ENCODE measurements around the gene PRPF38A. TPM values are rescaled to one million over a fixed set of nuclear protein-coding genes. Genes with fewer than 3 reads are reported as not detected.

The PRPF38A gene, protein sequence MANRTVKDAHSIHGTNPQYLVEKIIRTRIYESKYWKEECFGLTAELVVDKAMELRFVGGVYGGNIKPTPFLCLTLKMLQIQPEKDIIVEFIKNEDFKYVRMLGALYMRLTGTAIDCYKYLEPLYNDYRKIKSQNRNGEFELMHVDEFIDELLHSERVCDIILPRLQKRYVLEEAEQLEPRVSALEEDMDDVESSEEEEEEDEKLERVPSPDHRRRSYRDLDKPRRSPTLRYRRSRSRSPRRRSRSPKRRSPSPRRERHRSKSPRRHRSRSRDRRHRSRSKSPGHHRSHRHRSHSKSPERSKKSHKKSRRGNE
- polyA plus RNA-seq (2013), result 58.2 and 60.9 TPM in 2 replicates

DNA sequence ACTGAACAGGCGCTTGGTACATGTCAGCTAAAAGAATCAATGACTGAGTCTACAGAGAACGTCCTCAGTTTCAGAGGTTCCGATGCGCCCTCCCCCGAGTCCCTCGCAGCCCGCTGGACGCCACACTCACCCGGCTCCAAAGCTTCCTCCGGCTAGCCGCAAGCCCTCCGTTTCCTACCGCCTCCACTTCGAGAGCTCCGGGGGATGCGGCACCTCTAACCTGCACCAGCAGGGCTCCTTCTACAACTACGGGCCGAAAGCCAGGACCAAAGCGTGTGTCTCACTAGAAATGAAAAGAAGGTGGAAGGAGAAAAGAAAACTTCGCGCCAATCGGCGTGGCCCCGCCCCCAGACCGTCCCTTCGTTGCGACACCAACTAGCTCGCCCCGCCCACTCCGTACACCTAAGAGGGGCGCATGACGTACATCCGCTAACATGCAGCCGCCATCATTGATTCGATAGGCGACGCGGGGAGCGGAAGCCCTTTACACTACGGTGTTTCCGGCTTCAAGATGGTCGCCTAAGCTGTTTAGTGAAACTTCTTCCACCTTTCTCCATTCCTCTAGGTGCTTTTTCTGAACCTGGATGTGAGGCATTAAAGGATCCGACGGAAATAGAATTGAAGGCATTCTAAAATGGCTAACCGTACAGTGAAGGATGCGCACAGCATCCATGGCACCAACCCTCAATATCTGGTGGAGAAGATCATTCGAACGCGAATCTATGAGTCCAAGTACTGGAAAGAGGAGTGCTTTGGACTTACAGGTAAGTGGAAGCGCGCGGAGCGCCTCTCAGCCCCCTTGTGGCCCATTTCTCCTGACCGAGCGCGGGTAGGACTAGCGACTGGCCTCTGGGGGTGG, at the start of gene PRPF38A, which contains the start of gene ORC1:
Gene PRPF38A, plus strand, starts transcription at position 487 of the 859 bp plus-strand sequence. Its CDS starts 148 bp downstream, at position 635.
Gene ORC1, minus strand, starts transcription at position 308 of the 859 bp plus-strand sequence. CDS start 2,200 bp downstream, outside the sequence.
- H3K27ac ChIP-seq (ENCODE audit: low read depth, low read length), result peak within 1 kb of the TSS; percentile 82
- peak within 1 kb of the TSS; percentile 65 for H3K4ac ChIP-seq (ENCODE audit: low read depth, low read length)
- H3K9me3 ChIP-seq (ENCODE audit: insufficient read depth, low read depth, low read length), result no peaks in the 10 kb centered on the region
- peak within 1 kb of the TSS; percentile 91 for H3K9ac ChIP-seq (ENCODE audit: low read length)
- peak within 1 kb of the TSS; percentile 75 for H4K12ac ChIP-seq (ENCODE audit: low read depth, low read length)
- H2BK120ac ChIP-seq (ENCODE audit: insufficient read depth, low read length, poor library complexity), result peak within 1 kb of the TSS; percentile 50
- H3K18ac ChIP-seq (ENCODE audit: low read length), result peak within 1 kb of the TSS; percentile 80
- peak within 1 kb of the TSS; percentile 92 for H4K8ac ChIP-seq (ENCODE audit: low read depth, low read length)
- no peaks in the 10 kb centered on the region for H3K79me2 ChIP-seq (ENCODE audit: control insufficient read depth, insufficient read depth, low read length, poor library complexity)
- no peak within 1 kb of the TSS for H2BK12ac ChIP-seq (ENCODE audit: low read length)
- H2AK5ac ChIP-seq (ENCODE audit: low read length), result no peak within 1 kb of the TSS
- no peaks in the 10 kb centered on the region for H3K4me1 ChIP-seq (ENCODE audit: control insufficient read depth in 1 of 2, insufficient read depth in 2 of 2, low read length in 2 of 2)
- peak within 1 kb of the TSS; percentile 82 for H3K14ac ChIP-seq (ENCODE audit: low read length)
- H2BK5ac ChIP-seq (ENCODE audit: low read depth, low read length, poor library complexity), result peak within 1 kb of the TSS; percentile 76
- H3K27me3 ChIP-seq (ENCODE audit: insufficient read depth, low read length), result no peaks in the 10 kb centered on the region
- peaks cover 5% of the 10 kb centered on the region for H3K79me1 ChIP-seq (ENCODE audit: low read length)
- H3K4me2 ChIP-seq (ENCODE audit: low read length), result peak within 1 kb of the TSS; percentile 76
- peak within 1 kb of the TSS; percentile 88 for H2AFZ ChIP-seq (ENCODE audit: insufficient read depth, low read length, poor library complexity)
- peak; percentile 97 to 99 for DNase-seq
- H3K23ac ChIP-seq (ENCODE audit: low read length), result no peak within 1 kb of the TSS
- peaks cover 7 to 24% of the 10 kb centered on the region in 2 experiments for H3K36me3 ChIP-seq (ENCODE audit: control insufficient read depth in 1 of 2, insufficient read depth in 2 of 2, low read length in 2 of 2)
- peak within 1 kb of the TSS; percentile 89 for H3K4me3 ChIP-seq (ENCODE audit: low read depth, low read length)
- H4K91ac ChIP-seq (ENCODE audit: low read depth, low read length), result peak within 1 kb of the TSS; percentile 85
- no CpG with 5 or more reads among the region's 57 CpGs for WGBS (ENCODE audit: extremely low coverage, insufficient coverage, insufficient read length)

GRCh38 chr1:52355436-52355835, 49.0 kb upstream of the PRPF38A start:
- Histone ChIP-seq H3K4ac (ENCODE audit: low read depth, low read length) (no peak overlapping the region), H3K79me2 (ENCODE audit: control insufficient read depth, insufficient read depth, low read length, poor library complexity) (peaks cover 2% of the 10 kb centered on the region), H3K23ac (ENCODE audit: low read length) (no peak overlapping the region), H3K18ac (ENCODE audit: low read length) (no peak overlapping the region), H3K9me3 (ENCODE audit: insufficient read depth, low read depth, low read length) (no peaks in the 10 kb centered on the region), H3K27me3 (ENCODE audit: insufficient read depth, low read length) (no peaks in the 10 kb centered on the region), H2BK12ac (ENCODE audit: low read length) (no peak overlapping the region), H2BK120ac (ENCODE audit: insufficient read depth, low read length, poor library complexity) (no peak overlapping the region), H3K4me3 (ENCODE audit: low read depth, low read length) (no peak overlapping the region), H3K4me2 (ENCODE audit: low read length) (no peak overlapping the region), H2BK5ac (ENCODE audit: low read depth, low read length, poor library complexity) (no peak overlapping the region), H3K4me1 (ENCODE audit: control insufficient read depth in 1 of 2, insufficient read depth in 2 of 2, low read length in 2 of 2) (peaks cover 0 to 4% of the 10 kb centered on the region in 2 experiments), H3K27ac (ENCODE audit: low read depth, low read length) (no peak overlapping the region), H2AK5ac (ENCODE audit: low read length) (no peak overlapping the region), H4K91ac (ENCODE audit: low read depth, low read length) (no peak overlapping the region), H4K8ac (ENCODE audit: low read depth, low read length) (no peak overlapping the region), H3K14ac (ENCODE audit: low read length) (no peak overlapping the region), H3K79me1 (ENCODE audit: low read length) (peaks cover 3% of the 10 kb centered on the region), H3K36me3 (ENCODE audit: control insufficient read depth in 1 of 2, insufficient read depth in 2 of 2, low read length in 2 of 2) (peaks cover 73 to 79% of the 10 kb centered on the region in 2 experiments), H2AFZ (ENCODE audit: insufficient read depth, low read length, poor library complexity) (no peak overlapping the region), H3K9ac (ENCODE audit: low read length) (no peak overlapping the region), H4K12ac (ENCODE audit: low read depth, low read length) (no peak overlapping the region)
- no peak for DNase-seq
- no CpG with 5 or more reads among the region's 8 CpGs for WGBS (ENCODE audit: extremely low coverage, insufficient coverage, insufficient read length)

GRCh38 chr1:52355847-52356505, 48.4 kb upstream of the PRPF38A start:
- Histone ChIP-seq H2BK12ac (ENCODE audit: low read length) (no peak overlapping the region), H3K4me1 (ENCODE audit: control insufficient read depth in 1 of 2, insufficient read depth in 2 of 2, low read length in 2 of 2) (peaks cover 0 to 4% of the 10 kb centered on the region in 2 experiments), H2AK5ac (ENCODE audit: low read length) (no peak overlapping the region), H4K12ac (ENCODE audit: low read depth, low read length) (no peak overlapping the region), H3K9ac (ENCODE audit: low read length) (no peak overlapping the region), H3K27me3 (ENCODE audit: insufficient read depth, low read length) (no peaks in the 10 kb centered on the region), H2BK120ac (ENCODE audit: insufficient read depth, low read length, poor library complexity) (no peak overlapping the region), H3K79me1 (ENCODE audit: low read length) (peaks cover 3% of the 10 kb centered on the region), H2AFZ (ENCODE audit: insufficient read depth, low read length, poor library complexity) (no peak overlapping the region), H3K14ac (ENCODE audit: low read length) (no peak overlapping the region), H3K36me3 (ENCODE audit: control insufficient read depth in 1 of 2, insufficient read depth in 2 of 2, low read length in 2 of 2) (peaks cover 79 to 85% of the 10 kb centered on the region in 2 experiments), H3K18ac (ENCODE audit: low read length) (no peak overlapping the region), H3K4me2 (ENCODE audit: low read length) (no peak overlapping the region), H3K27ac (ENCODE audit: low read depth, low read length) (no peak overlapping the region), H3K4me3 (ENCODE audit: low read depth, low read length) (no peak overlapping the region), H2BK5ac (ENCODE audit: low read depth, low read length, poor library complexity) (no peak overlapping the region), H3K4ac (ENCODE audit: low read depth, low read length) (no peak overlapping the region), H4K91ac (ENCODE audit: low read depth, low read length) (no peak overlapping the region), H3K79me2 (ENCODE audit: control insufficient read depth, insufficient read depth, low read length, poor library complexity) (peaks cover 2% of the 10 kb centered on the region), H3K9me3 (ENCODE audit: insufficient read depth, low read depth, low read length) (no peaks in the 10 kb centered on the region), H3K23ac (ENCODE audit: low read length) (no peak overlapping the region), H4K8ac (ENCODE audit: low read depth, low read length) (no peak overlapping the region)
- DNase-seq, result no peak
- no CpG with 5 or more reads among the region's 11 CpGs for WGBS (ENCODE audit: extremely low coverage, insufficient coverage, insufficient read length)

GRCh38 chr1:52356818-52357355, 47.5 kb upstream of the PRPF38A start:
- Histone ChIP-seq H4K12ac (ENCODE audit: low read depth, low read length) (no peak overlapping the region), H3K36me3 (ENCODE audit: control insufficient read depth in 1 of 2, insufficient read depth in 2 of 2, low read length in 2 of 2) (peaks cover 87 to 94% of the 10 kb centered on the region in 2 experiments), H3K14ac (ENCODE audit: low read length) (no peak overlapping the region), H2AFZ (ENCODE audit: insufficient read depth, low read length, poor library complexity) (no peak overlapping the region), H3K27me3 (ENCODE audit: insufficient read depth, low read length) (no peaks in the 10 kb centered on the region), H3K9ac (ENCODE audit: low read length) (no peak overlapping the region), H3K4ac (ENCODE audit: low read depth, low read length) (no peak overlapping the region), H3K9me3 (ENCODE audit: insufficient read depth, low read depth, low read length) (no peaks in the 10 kb centered on the region), H2BK12ac (ENCODE audit: low read length) (no peak overlapping the region), H3K79me1 (ENCODE audit: low read length) (no peaks in the 10 kb centered on the region), H2AK5ac (ENCODE audit: low read length) (no peak overlapping the region), H3K27ac (ENCODE audit: low read depth, low read length) (no peak overlapping the region), H4K8ac (ENCODE audit: low read depth, low read length) (no peak overlapping the region), H3K18ac (ENCODE audit: low read length) (no peak overlapping the region), H3K4me2 (ENCODE audit: low read length) (no peak overlapping the region), H3K4me3 (ENCODE audit: low read depth, low read length) (no peak overlapping the region), H3K4me1 (ENCODE audit: control insufficient read depth in 1 of 2, insufficient read depth in 2 of 2, low read length in 2 of 2) (no peaks in the 10 kb centered on the region), H3K79me2 (ENCODE audit: control insufficient read depth, insufficient read depth, low read length, poor library complexity) (no peaks in the 10 kb centered on the region), H3K23ac (ENCODE audit: low read length) (no peak overlapping the region), H4K91ac (ENCODE audit: low read depth, low read length) (no peak overlapping the region), H2BK120ac (ENCODE audit: insufficient read depth, low read length, poor library complexity) (no peak overlapping the region), H2BK5ac (ENCODE audit: low read depth, low read length, poor library complexity) (no peak overlapping the region)
- no CpG with 5 or more reads among the region's 8 CpGs for WGBS (ENCODE audit: extremely low coverage, insufficient coverage, insufficient read length)
- no peak for DNase-seq

Data from trophoblast cell (in vitro differentiated cells and primary cell).